Endodermal cell (in vitro differentiated cells): ENCODE measurements around the gene EOGT. TPM values are rescaled to one million over a fixed set of nuclear protein-coding genes. Genes with fewer than 3 reads are reported as not detected.
A peak's percentile ranks its signal among the peaks of the same experiment; 100 is the strongest.

ENCODE experiments used
- DNase-seq: peaks from one replicate; pipeline ENCODE4 v3.0.0-alpha.2; 2017
- H3K27ac ChIP-seq: 2 replicates; pipeline ENCODE4 v1.5.1; 2013; ENCODE audit warnings: mild to moderate bottlenecking, low read depth, low read length, moderate library complexity
- H3K27me3 ChIP-seq: 2 replicates; pipeline ENCODE4 v1.6.1; 2013; ENCODE audit warnings: mild to moderate bottlenecking, low read length, moderate library complexity; ENCODE audit not compliant: insufficient read depth, control insufficient read depth, poor library complexity, severe bottlenecking
- H3K36me3 ChIP-seq: 2 replicates; pipeline ENCODE4 v1.7.0; 2013; ENCODE audit warnings: mild to moderate bottlenecking, low read length, moderate library complexity; ENCODE audit not compliant: control insufficient read depth, insufficient read depth
- H3K4me1 ChIP-seq: one replicate; pipeline ENCODE4 v1.7.0; 2013; ENCODE audit warnings: low read length; ENCODE audit not compliant: control insufficient read depth, insufficient read depth
- H3K4me3 ChIP-seq: 2 replicates; pipeline ENCODE4 v1.5.1; 2013; ENCODE audit warnings: mild to moderate bottlenecking, low read length, moderate library complexity
- H3K9ac ChIP-seq: 2 replicates; pipeline ENCODE4 v1.6.1; 2013; ENCODE audit warnings: mild to moderate bottlenecking, low read length, moderate library complexity; ENCODE audit not compliant: poor library complexity, severe bottlenecking; ENCODE audit errors: extremely low read depth
- H3K9me3 ChIP-seq: 2 replicates; pipeline ENCODE4 v1.6.1; 2013; ENCODE audit warnings: mild to moderate bottlenecking, low read length, moderate library complexity; ENCODE audit not compliant: control insufficient read depth
- H3K27ac Mint-ChIP-seq: 2 replicates; pipeline ENCODE4 v1.8.0; 2020; ENCODE audit warnings: mixed read lengths
- H3K27me3 Mint-ChIP-seq: 2 replicates; pipeline ENCODE4 v1.8.0; 2021; ENCODE audit warnings: mild to moderate bottlenecking, mixed read lengths; ENCODE audit not compliant: insufficient read depth
- H3K36me3 Mint-ChIP-seq: 2 replicates; pipeline ENCODE4 v1.8.0; 2020; ENCODE audit warnings: low read depth, mixed read lengths
- H3K4me1 Mint-ChIP-seq: 2 replicates; pipeline ENCODE4 v1.8.0; 2020; ENCODE audit warnings: mixed read lengths
- H3K4me3 Mint-ChIP-seq: 2 replicates; pipeline ENCODE4 v1.8.0; 2020; ENCODE audit warnings: mild to moderate bottlenecking, moderate library complexity, mixed read lengths
- H3K9me3 Mint-ChIP-seq: 2 replicates; pipeline ENCODE4 v1.8.0; 2020; ENCODE audit warnings: mild to moderate bottlenecking, mixed read lengths
- WGBS, 2 experiments: methylation state at CpG; one replicate each; pipeline versions ENCODE4 v1.1.5 to v1.1.7; 2013; ENCODE audit warnings: missing lambda C conversion rate in 2 of 2, mixed read lengths in 1 of 2; ENCODE audit not compliant: insufficient coverage in 1 of 2, insufficient read length in 1 of 2; 5-methylcytosine and 5-hydroxymethylcytosine counted together
- total RNA-seq, 2 donors: library from RNA; stranded (reverse); fragmentation: NEBNext Ultra II Directional in 1 of 2; extraction: Animal tissue kit (Norgen Biotek cat#: 25700) in 1 of 2; gene quantifications; 2 replicates in 1 of 2; 3 replicates in 1 of 2; pipeline ENCODE4 v1.2.1, GENCODE V29; 2021
- TF ChIP-seq, protein P1 (sequence below): fragments of 200-600 bp; sonication (generic); conservative IDR thresholded peaks from 2 replicates; pipeline ENCODE4 v1.5.0; 2021; ENCODE audit warnings: antibody characterized with exemption, mild to moderate bottlenecking

Gene EOGT
- total RNA-seq, 2 donors from 2014 or later: 22.2 to 42.8 TPM

DNA sequence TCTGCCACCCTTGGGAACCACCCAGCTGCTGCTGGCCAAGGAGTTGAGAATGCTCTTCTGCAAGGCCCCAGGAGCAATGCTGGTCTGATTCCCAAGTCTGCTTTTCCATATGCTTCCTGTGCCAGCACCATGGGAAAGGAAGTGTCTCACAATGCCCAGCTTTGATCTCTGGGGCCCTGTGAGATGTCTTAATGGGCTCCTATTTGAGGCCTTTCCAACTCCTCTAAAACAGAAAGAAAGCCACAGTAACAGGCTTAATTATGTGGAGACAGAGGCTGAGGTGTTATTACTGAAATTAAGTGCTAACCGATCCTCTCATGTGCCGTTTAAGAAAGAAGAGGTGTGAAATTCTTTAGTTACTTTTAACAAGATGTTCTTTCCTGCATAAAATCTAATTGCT is 4.5 kb downstream of the EOGT start:
- no peak overlapping the region for H3K9ac ChIP-seq
- no peaks in the 10 kb centered on the region for H3K27me3 ChIP-seq
- WGBS, 2 experiments: 15% methylated on average over 2 of the region's 2 CpGs; no CpG with 5 or more reads in 1 of the 2 experiments
- no peaks in the 10 kb centered on the region for H3K27me3 Mint-ChIP-seq
- H3K36me3 ChIP-seq: peaks cover 42% of the 10 kb centered on the region
- peaks cover 11% of the 10 kb centered on the region for H3K4me1 ChIP-seq
- no peaks in the 10 kb centered on the region for H3K9me3 Mint-ChIP-seq
- TF ChIP-seq, protein P1, sequence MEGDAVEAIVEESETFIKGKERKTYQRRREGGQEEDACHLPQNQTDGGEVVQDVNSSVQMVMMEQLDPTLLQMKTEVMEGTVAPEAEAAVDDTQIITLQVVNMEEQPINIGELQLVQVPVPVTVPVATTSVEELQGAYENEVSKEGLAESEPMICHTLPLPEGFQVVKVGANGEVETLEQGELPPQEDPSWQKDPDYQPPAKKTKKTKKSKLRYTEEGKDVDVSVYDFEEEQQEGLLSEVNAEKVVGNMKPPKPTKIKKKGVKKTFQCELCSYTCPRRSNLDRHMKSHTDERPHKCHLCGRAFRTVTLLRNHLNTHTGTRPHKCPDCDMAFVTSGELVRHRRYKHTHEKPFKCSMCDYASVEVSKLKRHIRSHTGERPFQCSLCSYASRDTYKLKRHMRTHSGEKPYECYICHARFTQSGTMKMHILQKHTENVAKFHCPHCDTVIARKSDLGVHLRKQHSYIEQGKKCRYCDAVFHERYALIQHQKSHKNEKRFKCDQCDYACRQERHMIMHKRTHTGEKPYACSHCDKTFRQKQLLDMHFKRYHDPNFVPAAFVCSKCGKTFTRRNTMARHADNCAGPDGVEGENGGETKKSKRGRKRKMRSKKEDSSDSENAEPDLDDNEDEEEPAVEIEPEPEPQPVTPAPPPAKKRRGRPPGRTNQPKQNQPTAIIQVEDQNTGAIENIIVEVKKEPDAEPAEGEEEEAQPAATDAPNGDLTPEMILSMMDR: no peak
- H3K4me1 Mint-ChIP-seq: peaks cover 59% of the 10 kb centered on the region
- peak; percentile 90 for DNase-seq
- no peak overlapping the region for H3K4me3 ChIP-seq
- H3K27ac ChIP-seq: peak overlapping the region; percentile 1
- no peaks in the 10 kb centered on the region for H3K9me3 ChIP-seq
- H3K36me3 Mint-ChIP-seq: peaks cover 36% of the 10 kb centered on the region
- peak overlapping the region; percentile 55 for H3K27ac Mint-ChIP-seq
- H3K4me3 Mint-ChIP-seq: peak overlapping the region; percentile 24

DNA sequence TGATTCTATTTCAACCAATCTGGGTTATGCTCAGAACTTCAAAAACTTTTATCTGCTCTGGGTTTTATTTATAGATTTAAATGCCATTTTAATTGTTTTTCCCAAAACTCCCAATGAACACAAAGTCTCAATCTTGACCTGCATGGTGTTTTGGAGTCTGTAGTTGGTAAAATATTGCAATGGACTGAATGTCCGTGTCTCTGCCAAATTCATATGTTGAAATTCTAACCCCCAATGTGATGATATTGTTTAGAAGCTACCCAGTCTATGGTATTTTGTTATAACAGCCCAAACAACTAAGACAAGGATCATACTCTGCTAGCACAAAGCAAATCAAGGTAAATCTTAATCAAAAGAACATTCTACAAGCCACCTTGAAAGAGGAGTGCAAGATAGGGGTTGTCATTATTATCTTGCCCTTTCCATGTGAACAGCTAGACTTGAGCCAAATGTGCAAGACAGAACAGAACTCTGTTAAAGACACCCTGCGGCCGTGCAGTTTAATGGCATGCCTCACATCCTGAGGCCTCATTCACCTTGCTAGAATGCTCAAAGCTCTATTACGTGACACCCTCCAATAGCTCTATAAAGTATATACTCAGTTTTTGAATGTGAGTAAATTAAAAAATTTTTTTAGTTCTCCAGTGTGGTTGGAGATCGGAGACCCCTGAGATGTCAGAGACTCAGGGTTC is 7.5 kb downstream of the EOGT start:
- TF ChIP-seq, protein P1: no peak
- Histone ChIP-seq H3K9ac (no peak overlapping the region), H3K36me3 (peaks cover 71% of the 10 kb centered on the region), H3K4me3 (no peak overlapping the region), H3K4me1 (peaks cover 6% of the 10 kb centered on the region), H3K27ac (no peak overlapping the region), H3K9me3 (no peaks in the 10 kb centered on the region), H3K27me3 (no peaks in the 10 kb centered on the region)
- no peaks in the 10 kb centered on the region for H3K9me3 Mint-ChIP-seq
- H3K36me3 Mint-ChIP-seq: peaks cover 60% of the 10 kb centered on the region
- H3K27ac Mint-ChIP-seq: no peak overlapping the region
- no peak for DNase-seq
- no peak overlapping the region for H3K4me3 Mint-ChIP-seq
- peaks cover 43% of the 10 kb centered on the region for H3K4me1 Mint-ChIP-seq
- no peaks in the 10 kb centered on the region for H3K27me3 Mint-ChIP-seq
- 91 to 95% methylated on average over 4 of the region's 5 CpGs for WGBS, 2 experiments

DNA sequence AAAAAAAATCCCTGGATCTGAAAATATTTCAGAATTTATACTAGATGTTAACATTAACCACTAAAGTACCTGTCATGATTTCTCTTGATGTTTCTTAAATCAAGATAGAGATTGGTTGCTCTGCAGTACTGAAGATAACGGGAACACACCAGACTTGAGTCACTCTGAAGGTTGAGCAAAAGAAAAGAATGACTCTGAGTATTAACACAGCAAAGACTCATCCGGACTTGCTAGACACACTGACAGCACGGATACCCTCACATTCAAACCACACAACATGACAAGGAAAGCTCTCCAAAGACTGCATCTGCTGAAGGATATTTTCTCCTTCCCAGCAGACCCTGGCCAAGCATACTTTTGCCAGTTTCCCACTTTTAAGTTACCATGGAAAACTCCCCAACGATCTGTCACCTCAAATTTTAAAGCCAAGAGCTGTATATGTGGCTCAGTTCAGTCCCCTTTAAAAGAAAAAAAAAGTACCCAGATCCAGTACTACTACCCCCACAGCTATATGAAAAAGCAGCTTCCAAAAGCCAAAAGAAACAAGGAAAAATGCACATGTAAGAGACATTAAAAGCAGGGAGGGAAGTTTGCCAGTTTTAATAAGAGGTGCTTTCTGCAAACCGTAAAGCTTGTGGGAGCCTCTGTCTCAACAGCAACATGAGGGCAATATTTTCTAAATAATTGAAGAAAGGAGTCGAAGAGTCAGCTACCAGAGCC is 8.3 kb downstream of the EOGT start:
- H3K36me3 Mint-ChIP-seq: peaks cover 64% of the 10 kb centered on the region
- TF ChIP-seq, protein P1: no peak

More for the DNA sequence above, 8.3 kb downstream of the EOGT start:
- no peak overlapping the region for H3K9ac ChIP-seq
- Mint-ChIP-seq H3K27ac (no peak overlapping the region), H3K4me3 (no peak overlapping the region), H3K9me3 (no peaks in the 10 kb centered on the region), H3K27me3 (no peaks in the 10 kb centered on the region), H3K4me1 (peaks cover 36% of the 10 kb centered on the region)
- 93 to 94% methylated on average over 4 to 6 of the region's 6 CpGs for WGBS, 2 experiments
- no peak overlapping the region for H3K27ac ChIP-seq
- DNase-seq: no peak
- H3K4me1 ChIP-seq: peaks cover 6% of the 10 kb centered on the region
- no peak overlapping the region for H3K4me3 ChIP-seq
- no peaks in the 10 kb centered on the region for H3K27me3 ChIP-seq
- H3K36me3 ChIP-seq: peaks cover 68% of the 10 kb centered on the region
- no peaks in the 10 kb centered on the region for H3K9me3 ChIP-seq
